ENCODE results near the gene LVRN. TPM values are rescaled to one million over a fixed set of nuclear protein-coding genes. Genes with fewer than 3 reads are reported as not detected.

The LVRN gene
- total RNA-seq, 4 donors from 2014 or later = 3.0 to 5.5 (median 4.4) TPM

DNA sequence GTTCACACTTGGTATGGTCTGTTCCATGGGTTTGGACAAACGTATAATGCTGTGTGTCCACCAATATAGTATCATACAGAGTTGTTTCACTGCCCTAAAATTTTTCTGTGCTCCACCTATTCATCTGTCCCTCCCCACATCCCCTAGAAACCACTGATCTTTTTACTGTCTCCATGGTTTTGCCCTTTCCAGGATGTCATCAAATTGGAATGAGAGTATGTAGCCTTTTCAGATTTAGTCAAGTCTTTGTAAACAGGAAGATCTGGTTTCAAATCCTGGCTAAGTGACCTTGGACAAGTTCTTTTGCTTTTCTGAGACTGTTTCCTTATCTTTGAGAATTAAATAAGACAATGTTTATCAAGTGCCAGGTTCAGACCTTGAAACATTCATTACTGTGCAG lies 13.2 kb upstream of the LVRN start:
- H3K27me3 ChIP-seq = no peaks in the 10 kb centered on the region
- no peak overlapping the region for H3K27ac ChIP-seq
- no peaks in the 10 kb centered on the region for H3K9me3 ChIP-seq
- no peaks in the 10 kb centered on the region for H3K36me3 ChIP-seq
- ATAC-seq = no peak
- H3K4me3 ChIP-seq = no peak overlapping the region
- no peaks in the 10 kb centered on the region for H3K4me1 ChIP-seq
- 71 to 78% methylated on average over 1 of the region's 1 CpG for WGBS, 2 donors (ENCODE audit: low coverage in 1 of 2)
- TF ChIP-seq POLR2A (IDR thresholded peaks at IDR 0.05) (no peak), EP300 (IDR thresholded peaks at IDR 0.05) (no peak), POLR2AphosphoS5 (IDR thresholded peaks at IDR 0.05) (no peak)
- TF ChIP-seq, protein P1, sequence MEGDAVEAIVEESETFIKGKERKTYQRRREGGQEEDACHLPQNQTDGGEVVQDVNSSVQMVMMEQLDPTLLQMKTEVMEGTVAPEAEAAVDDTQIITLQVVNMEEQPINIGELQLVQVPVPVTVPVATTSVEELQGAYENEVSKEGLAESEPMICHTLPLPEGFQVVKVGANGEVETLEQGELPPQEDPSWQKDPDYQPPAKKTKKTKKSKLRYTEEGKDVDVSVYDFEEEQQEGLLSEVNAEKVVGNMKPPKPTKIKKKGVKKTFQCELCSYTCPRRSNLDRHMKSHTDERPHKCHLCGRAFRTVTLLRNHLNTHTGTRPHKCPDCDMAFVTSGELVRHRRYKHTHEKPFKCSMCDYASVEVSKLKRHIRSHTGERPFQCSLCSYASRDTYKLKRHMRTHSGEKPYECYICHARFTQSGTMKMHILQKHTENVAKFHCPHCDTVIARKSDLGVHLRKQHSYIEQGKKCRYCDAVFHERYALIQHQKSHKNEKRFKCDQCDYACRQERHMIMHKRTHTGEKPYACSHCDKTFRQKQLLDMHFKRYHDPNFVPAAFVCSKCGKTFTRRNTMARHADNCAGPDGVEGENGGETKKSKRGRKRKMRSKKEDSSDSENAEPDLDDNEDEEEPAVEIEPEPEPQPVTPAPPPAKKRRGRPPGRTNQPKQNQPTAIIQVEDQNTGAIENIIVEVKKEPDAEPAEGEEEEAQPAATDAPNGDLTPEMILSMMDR (IDR thresholded peaks at IDR 0.05) = no peak

- Histone ChIP-seq H3K4me1 (no peaks in the 10 kb centered on the region), H3K9me3 (no peaks in the 10 kb centered on the region), H3K27me3 (peaks cover 14% of the 10 kb centered on the region), H3K4me3 (no peak overlapping the region), H3K27ac (no peak overlapping the region), H3K36me3 (no peaks in the 10 kb centered on the region)
- no peak for TF ChIP-seq EP300 (IDR thresholded peaks at IDR 0.05)
- no peak for TF ChIP-seq POLR2A (IDR thresholded peaks at IDR 0.05)
- no peak for TF ChIP-seq POLR2AphosphoS5 (IDR thresholded peaks at IDR 0.05)
- TF ChIP-seq, protein P1 (IDR thresholded peaks at IDR 0.05) = no peak
- WGBS, 2 donors (ENCODE audit: low coverage in 1 of 2) = 36 to 100% methylated on average over 1 to 4 of the region's 4 CpGs
- no peak for ATAC-seq
These were observed 9.7 kb upstream of the LVRN start for GRCh38 chr5:115952588-115952987.

GRCh38 chr5:115954144-115954543 lies 8.1 kb upstream of the LVRN start:
- Histone ChIP-seq H3K27ac (no peak overlapping the region), H3K4me1 (no peaks in the 10 kb centered on the region), H3K36me3 (no peaks in the 10 kb centered on the region), H3K9me3 (no peaks in the 10 kb centered on the region), H3K27me3 (peaks cover 30% of the 10 kb centered on the region), H3K4me3 (no peak overlapping the region)
- ATAC-seq = no peak
- no peak for TF ChIP-seq POLR2AphosphoS5 (IDR thresholded peaks at IDR 0.05)

DNA sequence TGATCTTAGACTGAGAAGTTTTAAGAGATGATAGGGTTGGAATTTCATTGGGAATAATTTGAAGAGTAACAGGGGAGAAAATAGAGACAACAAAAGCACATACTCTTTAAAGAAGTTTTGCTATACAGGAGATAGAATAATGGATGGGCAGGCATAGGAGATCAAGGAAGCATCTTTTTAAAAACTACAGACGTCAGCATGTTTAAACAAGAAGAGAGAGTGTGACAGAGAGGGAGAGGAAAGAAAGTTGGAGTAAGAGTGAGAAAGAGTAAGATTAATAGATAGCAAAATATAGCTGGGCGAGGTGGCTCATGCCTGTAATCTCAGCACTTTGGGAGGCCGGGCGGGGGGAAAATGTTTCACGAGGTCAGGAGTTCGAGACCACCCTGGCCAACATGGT lies 5.3 kb upstream of the LVRN start:
- 0 to 82% methylated on average over 1 to 6 of the region's 6 CpGs for WGBS, 2 donors (ENCODE audit: low coverage in 1 of 2)
- Histone ChIP-seq H3K36me3 (no peaks in the 10 kb centered on the region), H3K4me3 (no peak overlapping the region), H3K27me3 (peaks cover 58% of the 10 kb centered on the region), H3K4me1 (peaks cover 0 to 12% (median 0%) of the 10 kb centered on the region in 3 donors), H3K27ac (no peak overlapping the region), H3K9me3 (no peaks in the 10 kb centered on the region)
- TF ChIP-seq POLR2AphosphoS5 (IDR thresholded peaks at IDR 0.05) (no peak), EP300 (IDR thresholded peaks at IDR 0.05) (no peak), POLR2A (IDR thresholded peaks at IDR 0.05) (no peak)
- TF ChIP-seq, protein P1 (IDR thresholded peaks at IDR 0.05) = no peak
- ATAC-seq = no peak

DNA sequence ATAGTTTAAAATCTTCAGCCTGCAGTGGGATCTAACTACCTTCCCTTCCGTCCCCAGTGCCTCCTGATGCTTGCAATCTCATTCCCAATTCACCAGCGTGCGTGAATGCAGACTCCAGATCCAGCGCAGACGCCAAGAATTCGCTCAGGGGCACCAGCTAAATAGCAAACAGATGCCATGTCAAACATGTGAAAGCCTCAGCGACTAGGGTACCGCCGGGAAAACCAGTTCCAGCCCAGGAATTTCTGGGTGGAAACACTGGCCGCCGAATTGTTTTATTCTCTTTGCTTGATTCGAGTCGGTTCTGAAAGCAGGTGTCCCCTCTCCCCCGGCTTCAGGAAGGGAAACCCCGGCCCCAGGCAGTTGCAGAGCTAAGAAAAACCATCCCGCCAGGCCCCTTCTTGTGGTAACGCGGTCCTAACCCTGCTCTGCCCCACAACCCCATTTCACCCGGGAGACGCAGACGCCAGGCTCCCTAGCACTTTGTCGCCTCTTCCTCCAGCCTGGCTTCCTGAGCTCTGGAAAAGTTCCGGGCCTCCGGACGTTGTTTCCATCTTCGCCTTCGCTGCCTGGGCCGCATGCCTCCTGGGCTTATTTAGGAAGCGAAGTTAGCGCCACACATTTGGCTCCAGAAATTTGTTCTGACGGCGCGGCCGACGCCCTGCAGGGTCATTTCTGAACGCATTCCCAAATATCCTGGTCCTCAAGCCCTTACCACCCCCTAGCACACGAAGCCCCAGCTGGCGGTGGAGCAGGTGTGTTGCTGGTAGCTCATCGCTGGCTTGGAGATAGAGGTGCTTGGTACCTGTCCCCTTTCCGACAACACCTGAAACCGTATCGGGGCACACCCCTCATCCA lies 665 bp upstream of the LVRN start:
- H3K4me3 ChIP-seq = peak overlapping the region in 1 of 2 donors; percentile 43
- WGBS, 2 donors (ENCODE audit: low coverage in 1 of 2) = 9% methylated on average over 26 of the region's 42 CpGs; no CpG with 5 or more reads in 1 of the 2 donors
- H3K27ac ChIP-seq = peak overlapping the region in 2 of 4 donors; percentile 38 to 70
- TF ChIP-seq POLR2AphosphoS5 (IDR thresholded peaks at IDR 0.05) (no peak), POLR2A (IDR thresholded peaks at IDR 0.05) (no peak)
- no peaks in the 10 kb centered on the region for H3K9me3 ChIP-seq
- H3K27me3 ChIP-seq = peaks cover 75% of the 10 kb centered on the region
- H3K4me1 ChIP-seq = peaks cover 0 to 25% (median 11%) of the 10 kb centered on the region in 3 donors
- H3K36me3 ChIP-seq = no peaks in the 10 kb centered on the region
- ATAC-seq = no peak

Measured in gastroesophageal sphincter (tissue), 4 donors.